ENCODE results near the gene PBX1.

- TF ChIP-seq CTCF (IDR thresholded peaks at IDR 0.05) (no peak), ZMAT4 (CRISPR knock-in tag; IDR thresholded peaks at IDR 0.05) (no peak), ZNF281 (CRISPR knock-in tag; IDR thresholded peaks at IDR 0.05) (no peak), ZNF263 (CRISPR knock-in tag; IDR thresholded peaks at IDR 0.05; ENCODE audit: low read depth) (no peak), ETV6 (CRISPR knock-in tag; IDR thresholded peaks at IDR 0.05) (no peak), ZBTB21 (CRISPR knock-in tag; IDR thresholded peaks at IDR 0.05; ENCODE audit: borderline replicate concordance) (no peak), E2F1 (CRISPR knock-in tag; IDR thresholded peaks at IDR 0.05) (no peak), ZNF121 (CRISPR knock-in tag; IDR thresholded peaks at IDR 0.05) (no peak)
Measured at GRCh38 chr1:164796916-164797315, 237.9 kb downstream of the PBX1 start.
